K562 (cell line): Measurements from ENCODE around the gene MUCL3. TPM values are rescaled to one million over a fixed set of nuclear protein-coding genes. Genes with fewer than 3 reads are reported as not detected.

Experiments used
- ASH1L ChIP-seq: fragments of 450-650 bp; IDR thresholded peaks from 2 replicates; pipeline ENCODE4 v1.6.1; 2018; ENCODE audit warnings: borderline replicate concordance, mild to moderate bottlenecking, low read depth; ENCODE audit not compliant: partially characterized antibody
- BRD9 ChIP-seq: fragments of 450-650 bp; IDR thresholded peaks from 2 replicates; pipeline ENCODE4 v1.6.1; 2018; ENCODE audit warnings: low read depth; ENCODE audit not compliant: partially characterized antibody
- DNMT1 ChIP-seq: fragments of 450-650 bp; IDR thresholded peaks from 2 replicates; pipeline ENCODE4 v1.6.1; 2016; ENCODE audit warnings: antibody characterized with exemption, mild to moderate bottlenecking
- HSF4 ChIP-seq: fragments of 250-450 bp; sonication (Bioruptor Pico); IDR thresholded peaks from 2 replicates; pipeline ENCODE4 v2.1.2; 2022; ENCODE audit warnings: mild to moderate bottlenecking, moderate library complexity, borderline replicate concordance
- SMAD2 ChIP-seq: fragments of 150-350 bp; IDR thresholded peaks from 2 replicates; pipeline ENCODE4 v1.6.1; 2014; ENCODE audit warnings: low read depth, mild to moderate bottlenecking, low read length
- ZNF592 ChIP-seq: fragments of 450-650 bp; IDR thresholded peaks from 2 replicates; pipeline ENCODE4 v1.6.1; 2017; ENCODE audit warnings: antibody characterized with exemption, mild to moderate bottlenecking
- polyA plus RNA-seq, 8 experiments: library from polyadenylated mRNA; depleted of rRNA in 4 of 8; stranded (reverse) in 5 of 8; unstranded in 3 of 8; fragments of >200 nt; fragmentation: Nextera tagmentation in 2 of 8; fragmentation: Illumina TruSeq in 1 of 8; extraction: Ambion mirVana in 2 of 8; extraction: Trizol in 1 of 8; gene quantifications; 2 replicates each; pipeline versions ENCODE4 v1.2.1 to v1.2.3, GENCODE V29; 2011 to 2014; ENCODE audit warnings: inconsistent platforms in 1 of 8, missing spikeins in 1 of 8
- total RNA-seq, 7 experiments: library from RNA; depleted of rRNA in 6 of 7; stranded (reverse); fragments of >200 nt in 6 of 7; fragmentation: Illumina TruSeq in 2 of 7; extraction: Trizol in 2 of 7; gene quantifications; 2 replicates each; pipeline versions ENCODE4 v1.2.1 to v1.2.3, GENCODE V29; 2011 to 2021; ENCODE audit warnings: low replicate concordance in 1 of 7
- TF ChIP-seq, protein P1 (sequence below), 2 experiments: fragments of 450-650 bp; IDR thresholded peaks; 2 replicates each; pipeline ENCODE4 v1.6.1; 2016; ENCODE audit warnings: mild to moderate bottlenecking in 2 of 2, borderline replicate concordance in 1 of 2, low read depth in 1 of 2, moderate library complexity in 1 of 2
- TF ChIP-seq, protein P2 (sequence below): fragments of 200-800 bp; sonication (Bioruptor generic); IDR thresholded peaks from 2 replicates; pipeline ENCODE4 v1.6.1; 2016; ENCODE audit warnings: missing genetic modification characterization, missing compliant biosample characterization

MUCL3 gene
- total and polyA plus RNA-seq, 9 of the 15 experiments (the other 6 are each of a cell fraction or from before 2014, with no cell fraction given), result 0.07 TPM; not detected in 8

DNA sequence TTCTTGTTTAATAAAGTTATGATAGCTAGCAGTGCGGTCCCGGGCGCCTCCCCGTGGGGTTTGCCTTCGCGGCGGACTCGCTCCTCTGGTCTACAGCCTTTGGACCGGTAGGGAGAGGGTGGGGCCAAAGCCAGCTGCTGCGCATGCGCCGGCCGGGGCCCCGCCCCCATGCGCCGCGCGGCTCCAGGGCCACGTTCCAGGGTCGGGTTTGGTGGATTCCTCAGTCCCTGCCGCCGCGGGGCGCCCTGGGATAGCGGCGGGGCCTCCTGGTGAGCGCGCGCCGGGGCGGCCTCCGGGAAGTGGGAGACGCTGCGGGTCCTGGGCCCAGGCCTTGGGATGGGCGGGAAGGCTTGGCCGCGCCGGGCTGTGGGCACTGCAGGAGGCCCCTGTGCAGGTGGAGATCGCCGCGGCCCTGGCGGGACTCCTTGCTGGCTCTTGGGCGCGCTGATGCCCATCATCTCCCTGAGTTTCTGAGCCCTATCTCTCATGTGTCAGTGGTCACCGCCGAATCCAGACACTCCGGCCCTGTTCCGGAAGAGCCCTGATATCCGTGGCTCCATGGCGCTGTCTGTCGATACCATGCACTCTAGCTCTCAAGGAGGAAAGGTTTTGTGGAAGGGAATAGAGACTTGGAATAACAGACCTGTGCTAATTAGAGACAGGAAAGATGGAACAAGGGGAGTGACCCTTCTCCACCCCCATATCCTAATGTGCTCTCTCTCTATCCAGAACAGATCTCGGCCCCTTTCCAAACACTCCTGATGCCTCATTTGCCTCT lies 26.5 kb upstream of the MUCL3 start, which contains the start of gene VARS2 (continued):
- TF ChIP-seq HSF4 (no peak), ZNF592 (peak; percentile 92), DNMT1 (no peak), ASH1L (no peak), SMAD2 (no peak), BRD9 (peak; percentile 69)
- TF ChIP-seq, protein P1, sequence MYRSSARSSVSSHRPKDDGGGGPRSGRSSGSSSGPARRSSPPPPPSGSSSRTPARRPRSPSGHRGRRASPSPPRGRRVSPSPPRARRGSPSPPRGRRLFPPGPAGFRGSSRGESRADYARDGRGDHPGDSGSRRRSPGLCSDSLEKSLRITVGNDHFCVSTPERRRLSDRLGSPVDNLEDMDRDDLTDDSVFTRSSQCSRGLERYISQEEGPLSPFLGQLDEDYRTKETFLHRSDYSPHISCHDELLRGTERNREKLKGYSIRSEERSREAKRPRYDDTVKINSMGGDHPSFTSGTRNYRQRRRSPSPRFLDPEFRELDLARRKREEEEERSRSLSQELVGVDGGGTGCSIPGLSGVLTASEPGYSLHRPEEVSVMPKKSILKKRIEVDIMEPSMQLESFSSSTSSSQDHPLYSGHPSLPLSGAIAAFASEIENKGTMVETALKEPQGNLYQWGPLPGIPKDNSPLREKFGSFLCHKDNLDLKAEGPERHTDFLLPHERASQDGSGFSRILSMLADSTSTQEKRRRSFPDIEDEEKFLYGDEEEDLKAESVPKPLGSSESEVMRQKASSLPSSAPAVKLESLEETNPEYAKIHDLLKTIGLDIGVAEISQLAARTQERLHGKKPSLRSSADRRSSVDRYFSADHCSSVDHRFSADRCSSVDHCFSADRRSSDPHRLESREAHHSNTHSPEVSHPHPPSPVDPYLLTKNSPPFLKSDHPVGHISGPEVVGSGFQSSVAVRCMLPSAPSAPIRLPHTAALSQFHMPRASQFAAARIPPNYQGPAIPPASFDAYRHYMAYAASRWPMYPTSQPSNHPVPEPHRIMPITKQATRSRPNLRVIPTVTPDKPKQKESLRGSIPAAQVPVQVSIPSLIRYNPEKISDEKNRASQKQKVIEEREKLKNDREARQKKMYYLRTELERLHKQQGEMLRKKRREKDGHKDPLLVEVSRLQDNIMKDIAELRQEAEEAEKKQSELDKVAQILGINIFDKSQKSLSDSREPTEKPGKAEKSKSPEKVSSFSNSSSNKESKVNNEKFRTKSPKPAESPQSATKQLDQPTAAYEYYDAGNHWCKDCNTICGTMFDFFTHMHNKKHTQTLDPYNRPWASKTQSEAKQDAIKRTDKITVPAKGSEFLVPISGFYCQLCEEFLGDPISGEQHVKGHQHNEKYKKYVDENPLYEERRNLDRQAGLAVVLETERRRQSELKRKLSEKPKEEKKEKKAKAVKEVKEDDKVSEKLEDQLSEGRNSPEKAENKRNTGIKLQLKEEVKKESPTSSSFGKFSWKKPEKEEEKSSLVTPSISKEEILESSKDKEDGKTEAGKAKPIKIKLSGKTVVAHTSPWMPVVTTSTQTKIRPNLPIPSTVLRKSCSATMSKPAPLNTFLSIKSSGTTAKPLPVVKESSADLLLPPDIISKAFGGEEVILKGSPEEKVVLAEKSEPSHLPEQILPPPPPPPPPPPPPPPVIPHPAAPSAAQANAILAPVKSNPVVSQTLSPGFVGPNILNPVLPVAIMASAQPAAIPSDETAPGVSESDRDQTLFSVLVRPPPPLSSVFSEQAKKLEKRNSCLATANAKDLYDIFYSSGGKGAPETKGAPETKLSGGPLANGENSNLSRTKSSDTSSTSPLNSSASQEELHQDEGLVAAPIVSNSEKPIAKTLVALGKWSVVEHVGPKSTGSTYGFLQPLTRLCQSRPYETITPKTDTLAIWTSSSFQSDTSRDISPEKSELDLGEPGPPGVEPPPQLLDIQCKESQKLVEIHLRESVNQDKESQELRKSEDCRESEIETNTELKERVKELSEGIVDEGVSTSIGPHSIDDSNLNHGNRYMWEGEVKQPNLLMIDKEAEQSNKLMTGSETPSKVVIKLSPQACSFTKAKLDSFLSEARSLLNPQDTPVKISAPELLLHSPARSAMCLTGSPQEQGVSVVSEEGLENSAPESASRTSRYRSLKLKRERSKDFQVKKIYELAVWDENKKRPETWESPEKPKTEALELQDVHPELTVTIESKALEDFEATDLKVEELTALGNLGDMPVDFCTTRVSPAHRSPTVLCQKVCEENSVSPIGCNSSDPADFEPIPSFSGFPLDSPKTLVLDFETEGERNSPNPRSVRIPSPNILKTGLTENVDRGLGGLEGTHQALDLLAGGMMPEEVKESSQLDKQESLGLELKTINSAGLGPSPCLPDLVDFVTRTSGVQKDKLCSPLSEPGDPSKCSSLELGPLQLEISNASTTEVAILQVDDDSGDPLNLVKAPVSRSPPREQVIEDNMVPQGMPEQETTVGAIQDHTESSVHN (IDR thresholded peaks at IDR 0.05; ENCODE audit: borderline replicate concordance in 1 of 2, low read depth in 1 of 2), result no peak
- TF ChIP-seq, protein P2, sequence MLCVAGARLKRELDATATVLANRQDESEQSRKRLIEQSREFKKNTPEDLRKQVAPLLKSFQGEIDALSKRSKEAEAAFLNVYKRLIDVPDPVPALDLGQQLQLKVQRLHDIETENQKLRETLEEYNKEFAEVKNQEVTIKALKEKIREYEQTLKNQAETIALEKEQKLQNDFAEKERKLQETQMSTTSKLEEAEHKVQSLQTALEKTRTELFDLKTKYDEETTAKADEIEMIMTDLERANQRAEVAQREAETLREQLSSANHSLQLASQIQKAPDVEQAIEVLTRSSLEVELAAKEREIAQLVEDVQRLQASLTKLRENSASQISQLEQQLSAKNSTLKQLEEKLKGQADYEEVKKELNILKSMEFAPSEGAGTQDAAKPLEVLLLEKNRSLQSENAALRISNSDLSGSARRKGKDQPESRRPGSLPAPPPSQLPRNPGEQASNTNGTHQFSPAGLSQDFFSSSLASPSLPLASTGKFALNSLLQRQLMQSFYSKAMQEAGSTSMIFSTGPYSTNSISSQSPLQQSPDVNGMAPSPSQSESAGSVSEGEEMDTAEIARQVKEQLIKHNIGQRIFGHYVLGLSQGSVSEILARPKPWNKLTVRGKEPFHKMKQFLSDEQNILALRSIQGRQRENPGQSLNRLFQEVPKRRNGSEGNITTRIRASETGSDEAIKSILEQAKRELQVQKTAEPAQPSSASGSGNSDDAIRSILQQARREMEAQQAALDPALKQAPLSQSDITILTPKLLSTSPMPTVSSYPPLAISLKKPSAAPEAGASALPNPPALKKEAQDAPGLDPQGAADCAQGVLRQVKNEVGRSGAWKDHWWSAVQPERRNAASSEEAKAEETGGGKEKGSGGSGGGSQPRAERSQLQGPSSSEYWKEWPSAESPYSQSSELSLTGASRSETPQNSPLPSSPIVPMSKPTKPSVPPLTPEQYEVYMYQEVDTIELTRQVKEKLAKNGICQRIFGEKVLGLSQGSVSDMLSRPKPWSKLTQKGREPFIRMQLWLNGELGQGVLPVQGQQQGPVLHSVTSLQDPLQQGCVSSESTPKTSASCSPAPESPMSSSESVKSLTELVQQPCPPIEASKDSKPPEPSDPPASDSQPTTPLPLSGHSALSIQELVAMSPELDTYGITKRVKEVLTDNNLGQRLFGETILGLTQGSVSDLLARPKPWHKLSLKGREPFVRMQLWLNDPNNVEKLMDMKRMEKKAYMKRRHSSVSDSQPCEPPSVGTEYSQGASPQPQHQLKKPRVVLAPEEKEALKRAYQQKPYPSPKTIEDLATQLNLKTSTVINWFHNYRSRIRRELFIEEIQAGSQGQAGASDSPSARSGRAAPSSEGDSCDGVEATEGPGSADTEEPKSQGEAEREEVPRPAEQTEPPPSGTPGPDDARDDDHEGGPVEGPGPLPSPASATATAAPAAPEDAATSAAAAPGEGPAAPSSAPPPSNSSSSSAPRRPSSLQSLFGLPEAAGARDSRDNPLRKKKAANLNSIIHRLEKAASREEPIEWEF, result no peak
